GM18517 (cell line): ENCODE data around the gene FBXW7.

ENCODE experiments used
- ATAC-seq: cut with Tn5 transposase; IDR thresholded peaks from one replicate; pipeline ENCODE4 v1.9.1; 2021; ENCODE audit warnings: mild to moderate bottlenecking, moderate library complexity; ENCODE audit not compliant: unreplicated experiment

Gene FBXW7, protein sequence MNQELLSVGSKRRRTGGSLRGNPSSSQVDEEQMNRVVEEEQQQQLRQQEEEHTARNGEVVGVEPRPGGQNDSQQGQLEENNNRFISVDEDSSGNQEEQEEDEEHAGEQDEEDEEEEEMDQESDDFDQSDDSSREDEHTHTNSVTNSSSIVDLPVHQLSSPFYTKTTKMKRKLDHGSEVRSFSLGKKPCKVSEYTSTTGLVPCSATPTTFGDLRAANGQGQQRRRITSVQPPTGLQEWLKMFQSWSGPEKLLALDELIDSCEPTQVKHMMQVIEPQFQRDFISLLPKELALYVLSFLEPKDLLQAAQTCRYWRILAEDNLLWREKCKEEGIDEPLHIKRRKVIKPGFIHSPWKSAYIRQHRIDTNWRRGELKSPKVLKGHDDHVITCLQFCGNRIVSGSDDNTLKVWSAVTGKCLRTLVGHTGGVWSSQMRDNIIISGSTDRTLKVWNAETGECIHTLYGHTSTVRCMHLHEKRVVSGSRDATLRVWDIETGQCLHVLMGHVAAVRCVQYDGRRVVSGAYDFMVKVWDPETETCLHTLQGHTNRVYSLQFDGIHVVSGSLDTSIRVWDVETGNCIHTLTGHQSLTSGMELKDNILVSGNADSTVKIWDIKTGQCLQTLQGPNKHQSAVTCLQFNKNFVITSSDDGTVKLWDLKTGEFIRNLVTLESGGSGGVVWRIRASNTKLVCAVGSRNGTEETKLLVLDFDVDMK

DNA sequence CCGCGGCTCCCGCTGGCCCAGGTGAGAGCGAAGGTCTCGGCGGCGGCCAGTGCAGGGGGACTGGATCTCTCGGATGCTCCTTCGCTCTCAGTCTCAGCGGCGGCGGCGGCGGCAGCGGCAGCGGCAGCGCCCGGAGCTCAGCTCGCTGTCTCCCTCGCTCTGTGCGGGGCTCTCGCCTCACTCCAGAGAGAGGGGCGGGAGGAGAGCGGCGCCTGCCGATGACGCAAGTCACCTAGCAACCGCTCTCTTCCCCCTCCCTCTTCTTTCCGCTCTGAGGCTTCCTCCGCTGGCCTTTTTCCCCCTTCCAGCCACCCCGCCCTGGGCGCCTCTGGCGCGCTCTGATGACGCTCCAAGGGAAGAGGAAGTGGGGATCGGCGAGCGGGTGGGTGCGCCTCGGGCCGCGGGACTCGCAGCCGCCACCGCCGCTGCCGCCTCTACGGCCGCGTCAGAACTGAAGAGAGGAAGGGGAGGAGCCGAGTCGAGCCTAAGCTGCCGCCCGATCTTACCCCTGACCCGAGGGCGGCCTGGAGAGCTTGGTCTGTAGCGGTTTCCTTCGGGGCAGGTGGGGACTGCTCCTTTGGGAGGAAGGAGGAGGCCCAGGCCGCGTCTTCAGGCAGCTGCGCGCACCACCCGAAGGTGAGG is at the start of gene FBXW7:
Gene FBXW7 (minus strand): TSS at position 190 of the 642 bp plus-strand sequence. CDS start 124,289 bp downstream, outside the sequence.
- peak; percentile 78 for ATAC-seq

DNA sequence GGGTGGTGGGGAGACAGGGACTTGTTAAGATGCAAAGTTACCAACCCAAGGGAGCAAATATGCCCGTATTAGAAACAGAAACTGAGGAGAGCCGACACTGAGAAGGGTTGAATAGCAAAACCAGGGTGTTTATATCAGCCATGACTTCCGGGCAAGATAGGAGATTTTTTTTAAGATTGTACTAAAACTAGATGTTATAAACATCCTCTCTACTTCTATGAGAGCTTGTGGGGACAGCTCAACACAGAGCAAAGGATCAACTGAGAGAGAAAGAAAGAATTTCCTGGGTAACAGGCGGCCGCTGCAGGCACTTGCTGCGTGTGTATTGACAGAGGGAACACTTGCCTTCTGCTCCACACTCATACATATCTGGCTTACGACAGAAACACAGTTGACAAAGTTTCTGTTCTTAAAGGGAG is 49.1 kb upstream of the FBXW7 start:
- peak; percentile 59 for ATAC-seq

DNA sequence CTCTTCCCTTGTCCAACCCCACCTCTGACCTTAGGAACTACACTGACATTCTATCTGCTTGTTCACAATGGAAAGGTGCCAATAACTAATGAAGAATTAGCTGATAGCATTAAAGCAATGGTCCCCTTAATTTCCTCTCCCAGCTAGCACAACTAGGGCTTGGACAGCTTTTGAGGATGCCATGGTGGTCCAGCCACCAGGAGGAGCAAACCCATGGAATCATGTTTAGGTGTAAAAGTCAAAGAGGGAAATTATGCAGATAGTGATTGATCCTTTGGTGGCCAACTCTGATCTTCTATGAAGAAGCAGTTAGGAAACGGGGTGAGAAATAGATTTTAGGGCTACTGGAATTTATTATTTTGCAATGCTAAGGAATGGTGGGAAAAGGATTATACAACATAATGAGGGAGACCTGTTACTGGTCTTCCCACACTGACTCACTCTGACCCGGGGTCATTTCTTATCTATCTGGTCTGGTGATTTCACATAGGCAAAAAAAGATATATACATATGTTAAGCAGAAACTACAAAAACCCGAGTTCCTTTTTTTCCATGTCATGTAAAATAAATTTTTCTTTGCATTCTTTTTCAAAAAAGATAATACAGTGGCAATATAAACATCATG is 45.8 kb upstream of the FBXW7 start:
- ATAC-seq = no peak

DNA sequence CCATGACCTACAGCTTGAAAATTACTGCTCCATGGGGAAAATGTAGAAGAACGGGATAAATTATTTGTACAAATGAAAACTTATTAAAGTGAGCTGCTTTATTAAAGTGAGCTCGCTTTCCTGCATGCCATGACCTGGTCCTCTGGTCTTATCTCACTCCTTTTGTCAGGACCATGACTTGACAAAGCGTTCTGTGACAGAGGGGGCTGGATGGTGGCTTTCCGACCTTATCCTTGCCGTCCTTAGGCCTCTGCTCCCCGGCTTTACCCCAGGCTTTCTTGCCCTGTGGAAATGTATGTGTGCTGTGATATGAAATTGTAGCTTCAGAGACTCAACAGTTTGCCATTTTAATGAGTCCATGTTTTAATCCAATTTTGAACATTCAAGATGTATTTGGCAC is 44.0 kb upstream of the FBXW7 start:
- no peak for ATAC-seq

DNA sequence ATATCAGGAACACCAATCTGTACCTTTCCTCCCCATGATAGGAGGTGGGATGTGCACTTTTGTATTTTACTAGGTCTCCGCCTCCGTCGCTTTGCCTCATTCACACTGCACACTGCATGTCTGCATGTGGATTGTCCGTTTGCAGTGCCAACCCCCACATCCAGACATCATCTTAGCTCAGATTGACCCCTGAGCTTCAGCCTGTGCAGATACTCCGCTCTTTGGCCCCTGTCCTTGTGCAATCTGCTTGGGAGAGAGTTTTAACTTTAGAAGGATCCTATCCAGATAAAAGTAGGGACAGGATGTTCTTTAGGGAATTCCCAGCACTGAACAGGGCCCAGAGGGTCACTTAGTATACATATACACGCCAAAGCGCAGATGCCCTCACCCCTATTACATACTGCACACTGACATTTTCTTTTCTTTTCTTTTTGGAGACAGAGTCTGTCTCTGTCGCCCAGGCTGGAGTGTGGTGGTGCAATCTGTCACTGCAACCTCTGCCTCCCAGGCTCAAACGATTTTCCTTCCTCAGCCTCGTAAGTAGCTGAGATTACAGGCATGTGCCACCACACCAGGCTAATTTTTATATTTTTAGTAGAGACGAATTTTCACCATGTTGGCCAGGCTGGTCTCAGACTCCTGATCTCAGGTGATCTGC is 43.3 kb upstream of the FBXW7 start:
- no peak for ATAC-seq

DNA sequence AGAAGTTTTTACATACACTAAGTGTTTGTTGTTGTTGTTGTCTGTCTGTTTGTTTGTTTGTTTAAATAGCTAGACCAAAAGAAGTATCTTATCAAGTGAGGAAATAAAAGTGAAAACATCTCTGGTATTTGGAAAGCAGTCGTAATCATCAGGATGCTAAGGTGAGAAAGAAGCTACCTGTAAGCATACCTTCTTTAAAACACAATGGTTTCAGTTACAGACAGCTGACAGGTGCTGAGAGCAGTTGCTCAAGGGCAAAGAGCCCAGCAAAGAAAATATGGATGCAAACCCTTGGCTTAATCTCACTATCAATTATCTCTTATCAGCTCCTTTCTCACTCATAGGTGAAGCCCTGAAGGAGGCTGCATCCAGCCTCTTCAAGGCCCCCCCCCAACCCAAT is 42.8 kb upstream of the FBXW7 start:
- ATAC-seq = no peak

DNA sequence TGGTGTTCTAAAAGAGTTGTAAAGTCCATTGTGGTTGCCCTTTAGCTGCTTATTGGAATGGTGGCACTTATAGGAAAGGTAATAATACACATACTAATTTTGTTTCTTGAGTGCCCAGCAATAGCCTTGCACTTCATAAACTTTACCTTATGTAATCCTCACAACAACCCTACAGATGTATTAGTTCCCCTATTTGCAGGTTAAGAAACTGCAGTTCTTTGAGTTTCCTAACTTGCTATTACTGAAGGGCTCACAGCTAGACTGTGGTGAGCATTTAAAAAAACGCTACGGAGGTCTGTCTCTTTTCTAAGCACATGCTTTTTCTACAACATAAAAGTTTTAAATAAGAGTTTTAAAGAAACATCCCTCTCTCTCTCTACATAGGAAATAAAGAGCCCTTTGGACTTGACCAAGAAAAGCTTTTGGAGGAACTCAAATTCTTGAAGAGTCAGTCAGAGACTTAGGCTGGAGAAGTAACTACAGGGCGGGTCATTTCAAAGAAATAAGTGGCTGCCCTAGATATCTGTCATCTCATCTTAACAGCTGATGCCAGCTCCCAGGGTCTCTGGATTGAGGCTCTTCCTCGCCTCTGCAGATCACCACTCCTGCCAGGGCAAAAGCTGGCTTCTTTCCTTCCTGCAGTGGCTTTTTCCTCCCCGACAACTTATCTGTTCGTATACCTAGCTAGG is 42.0 kb upstream of the FBXW7 start:
- peak; percentile 66 for ATAC-seq

DNA sequence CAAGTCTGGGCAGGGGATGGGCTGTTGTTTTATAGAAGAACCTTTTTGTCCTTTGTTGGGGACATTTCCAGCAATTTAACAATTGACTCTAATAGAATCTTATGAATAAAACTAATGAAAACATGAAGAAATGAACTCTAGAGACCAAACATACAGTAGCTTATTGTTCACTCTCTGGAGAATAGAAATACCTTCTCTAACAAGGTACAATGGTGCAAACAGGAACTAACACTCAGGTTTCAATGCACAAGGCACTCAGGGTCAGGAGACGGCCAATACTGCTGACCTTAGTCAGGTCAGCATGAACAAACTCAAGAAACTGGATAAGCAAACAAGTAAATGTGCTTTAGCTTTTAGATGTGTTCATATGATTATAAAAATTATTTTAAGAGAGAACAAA is 39.6 kb upstream of the FBXW7 start:
- no peak for ATAC-seq

DNA sequence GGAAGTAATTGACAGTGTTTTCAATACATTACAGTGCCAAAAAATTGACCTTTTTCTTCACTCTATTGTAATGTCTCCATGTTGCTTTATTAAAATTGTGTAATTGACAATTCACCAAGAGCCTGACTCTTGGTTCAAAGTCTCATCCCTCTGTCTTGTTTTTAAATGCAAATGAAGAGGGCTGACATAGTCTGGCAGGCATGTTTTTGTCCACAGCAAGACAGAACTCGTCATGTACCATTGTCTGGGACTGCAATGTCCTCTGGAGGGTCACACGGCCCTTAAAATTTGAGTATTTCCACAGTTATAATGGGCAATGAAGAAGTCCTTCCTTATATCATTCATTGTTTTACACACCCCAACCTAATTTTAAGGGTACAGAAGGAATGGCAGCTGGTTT is 38.0 kb upstream of the FBXW7 start:
- no peak for ATAC-seq

DNA sequence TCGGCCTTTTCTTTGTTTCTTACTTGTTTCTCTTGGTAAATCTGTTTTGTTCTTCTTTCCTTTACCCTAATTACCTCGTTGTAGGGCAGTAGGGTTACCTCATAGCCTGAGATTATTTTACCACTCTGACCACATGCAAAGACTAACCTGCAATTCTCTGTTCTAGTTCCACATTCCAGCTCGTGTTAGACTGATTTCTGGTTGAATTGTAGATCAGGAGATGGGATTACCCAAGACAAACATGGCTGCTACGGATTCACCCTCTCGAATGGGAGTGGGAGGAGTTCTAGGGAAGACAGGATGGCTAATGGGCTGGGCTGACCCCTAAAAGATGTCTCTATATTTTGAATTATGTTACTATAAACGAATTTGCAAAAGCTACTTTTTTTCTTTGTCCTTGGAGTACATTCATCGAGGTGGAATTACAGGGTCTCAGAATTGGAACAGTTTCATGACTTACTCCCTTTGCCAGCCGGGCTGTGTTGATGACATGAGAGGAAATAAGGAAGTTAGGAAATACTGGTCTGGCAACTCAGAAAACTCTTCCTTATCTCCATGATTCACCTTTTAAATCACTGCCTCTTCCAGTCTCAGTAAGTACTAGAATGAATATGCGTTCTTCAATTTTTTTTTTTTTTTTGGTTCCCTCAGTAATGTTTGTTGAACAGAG is 36.7 kb upstream of the FBXW7 start:
- ATAC-seq = no peak

DNA sequence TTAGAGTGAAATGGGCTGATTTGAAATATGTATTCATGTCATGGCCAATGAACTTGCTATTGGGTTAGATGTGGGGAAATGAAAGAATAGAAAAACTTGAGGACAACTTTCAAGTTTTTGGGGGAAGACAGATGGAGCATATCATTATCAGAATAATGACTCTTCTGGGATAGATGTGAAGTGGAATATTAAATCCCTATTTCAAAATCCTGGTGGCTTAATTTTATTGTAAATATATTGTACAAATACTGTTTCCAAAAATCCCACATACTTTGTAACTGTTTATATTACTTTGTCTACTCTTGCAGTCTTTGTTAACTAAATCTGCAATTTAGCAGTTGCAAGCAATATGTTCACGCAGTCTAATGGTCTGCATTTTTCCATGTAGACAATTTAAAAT is 35.9 kb upstream of the FBXW7 start:
- no peak for ATAC-seq

DNA sequence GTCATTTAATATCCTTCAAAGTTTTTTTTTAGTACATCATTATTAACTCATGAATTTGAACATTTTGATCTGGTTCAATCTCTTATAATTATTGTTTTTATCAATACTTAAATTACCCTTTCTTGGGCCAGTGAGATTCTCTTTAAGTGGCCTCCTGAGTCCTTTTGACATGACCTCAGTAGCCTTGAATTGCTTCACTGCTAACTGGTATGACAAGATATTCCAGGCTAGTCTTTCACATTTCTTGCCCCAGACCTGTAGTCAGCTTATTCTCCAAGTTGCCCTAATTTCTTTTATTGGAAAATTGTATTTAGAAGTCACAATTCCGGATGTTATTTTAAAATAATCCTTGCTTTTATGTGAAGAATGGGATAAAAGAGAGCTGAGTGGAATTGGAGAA is 35.4 kb upstream of the FBXW7 start:
- ATAC-seq = no peak

DNA sequence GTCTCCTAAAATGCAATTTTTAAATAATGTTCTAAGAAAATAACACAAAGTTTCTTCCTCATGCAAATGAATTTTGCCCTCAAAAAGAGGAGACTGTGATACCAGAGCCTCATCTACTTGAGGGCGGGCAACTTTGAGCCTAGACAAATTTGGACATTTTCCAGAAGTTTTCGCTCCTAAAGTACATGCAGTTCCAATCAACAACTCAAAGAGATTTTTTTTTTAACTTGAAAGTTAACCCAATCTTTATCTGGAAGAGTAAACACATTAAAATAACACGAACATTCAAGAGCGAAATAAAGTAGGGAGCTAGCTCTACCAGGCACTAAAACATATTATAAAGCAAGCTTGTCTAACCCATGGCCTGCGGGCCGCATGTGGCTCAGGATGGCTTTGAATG is 29.4 kb upstream of the FBXW7 start:
- no peak for ATAC-seq

DNA sequence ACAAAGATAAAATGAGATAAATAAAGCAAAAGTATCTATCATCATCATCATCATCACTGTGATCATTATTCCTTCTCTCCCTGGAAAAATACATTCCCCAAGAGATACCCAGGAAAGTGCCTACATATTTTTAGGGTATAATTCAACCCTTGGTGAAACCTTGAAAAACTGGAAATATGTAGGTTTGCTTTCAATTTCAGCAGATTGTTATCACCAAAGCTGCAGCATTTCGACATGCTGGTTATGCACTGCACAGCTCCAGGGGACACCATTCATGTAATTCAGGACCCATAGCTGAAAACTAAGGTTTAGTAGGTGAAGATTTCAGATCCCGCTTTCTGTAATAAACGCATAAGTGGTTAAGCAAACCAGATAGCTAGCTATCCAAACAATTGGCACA is 28.4 kb upstream of the FBXW7 start:
- ATAC-seq = no peak

DNA sequence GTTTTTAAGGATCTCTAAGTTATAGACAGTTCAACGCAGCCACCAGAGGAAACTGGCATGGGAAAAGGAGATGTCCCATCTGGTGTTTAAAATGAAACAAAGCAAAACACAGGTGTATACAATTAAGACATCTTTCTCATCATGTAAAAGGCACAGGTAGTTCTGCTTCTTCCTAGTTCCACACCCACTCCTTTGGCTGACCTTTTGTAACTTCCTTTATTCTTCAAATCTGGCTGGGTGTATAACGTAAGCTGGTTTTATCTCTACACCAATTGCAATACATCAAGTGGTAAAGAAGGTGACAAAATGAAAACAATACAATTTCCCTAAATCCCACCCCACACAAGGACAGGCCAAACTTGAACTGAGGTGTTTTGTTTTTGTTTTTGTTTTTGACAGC is 27.3 kb upstream of the FBXW7 start:
- no peak for ATAC-seq

DNA sequence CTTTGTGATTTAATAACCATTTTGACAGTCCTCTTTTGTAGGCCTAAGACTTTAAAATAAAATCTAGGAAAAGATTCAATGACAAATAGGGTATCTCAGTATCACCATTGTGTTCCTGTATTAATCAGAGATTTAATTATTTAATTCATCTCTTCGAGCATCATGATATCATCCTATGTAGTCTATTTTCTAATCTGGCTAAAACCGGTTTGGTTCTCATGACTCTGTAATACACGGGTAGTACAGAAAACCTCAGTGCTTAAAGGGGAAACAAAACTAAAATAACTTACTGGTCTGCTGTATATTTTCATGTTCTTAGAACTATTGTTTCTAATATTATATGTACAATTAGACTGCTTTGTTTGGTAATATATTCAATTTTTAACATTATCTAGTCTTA is 23.7 kb upstream of the FBXW7 start:
- ATAC-seq = no peak

DNA sequence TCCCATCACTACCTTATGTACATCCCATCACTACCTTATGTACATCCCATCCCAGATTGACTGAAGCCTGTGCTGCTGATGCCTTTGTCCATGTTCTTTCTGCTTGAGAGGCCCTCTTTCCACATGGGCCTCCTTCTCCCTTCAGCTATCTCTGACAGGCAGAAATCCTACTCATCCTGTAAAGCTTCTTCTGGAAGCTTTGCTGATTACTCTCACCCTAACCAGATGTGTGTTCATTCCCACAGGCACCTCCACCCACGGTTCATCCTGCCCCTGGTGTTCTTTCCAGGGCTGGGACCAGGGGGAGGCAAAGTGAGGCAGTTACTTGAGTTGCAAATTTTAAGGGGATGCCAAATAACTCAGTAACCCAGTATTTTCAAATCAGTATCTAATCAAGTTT is 22.5 kb upstream of the FBXW7 start:
- no peak for ATAC-seq

DNA sequence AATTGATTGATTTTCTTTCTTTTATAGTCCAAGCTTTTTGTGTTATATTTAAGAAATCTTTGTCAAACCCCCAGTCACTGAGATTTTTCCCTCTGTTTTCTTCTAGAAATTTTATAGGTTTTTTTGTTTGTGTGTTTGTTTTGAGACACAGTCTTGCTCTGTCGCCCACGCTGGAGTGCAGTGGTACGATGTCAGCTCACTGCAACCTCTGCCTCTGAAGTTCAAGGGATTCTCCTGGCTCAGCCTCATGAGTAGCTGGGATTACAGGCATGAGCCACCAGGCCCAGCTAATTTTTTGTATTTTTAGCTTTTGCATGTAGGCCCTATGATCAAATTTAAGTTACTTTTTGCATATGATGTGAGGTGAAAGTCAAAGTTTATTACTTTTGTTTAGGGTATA is 20.9 kb upstream of the FBXW7 start:
- ATAC-seq = no peak

DNA sequence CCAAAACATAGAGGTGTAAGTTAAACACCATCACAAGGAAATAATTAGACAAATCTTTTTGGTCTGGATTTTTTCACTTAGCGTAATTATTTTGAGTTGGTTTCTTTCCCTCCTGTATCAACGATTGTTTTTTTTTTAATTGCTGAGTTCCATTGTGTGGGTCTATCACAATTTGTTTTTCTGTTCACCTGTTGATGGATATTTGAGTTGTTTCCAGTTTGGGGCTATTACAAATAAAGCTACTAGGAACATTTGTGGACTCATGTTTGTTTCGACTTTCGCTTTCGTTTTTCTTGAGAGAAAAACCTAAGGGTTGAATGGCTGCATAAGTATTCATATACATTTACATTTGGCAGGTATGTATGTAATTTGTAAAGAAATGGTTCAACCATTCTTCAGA is 20.4 kb upstream of the FBXW7 start:
- no peak for ATAC-seq

DNA sequence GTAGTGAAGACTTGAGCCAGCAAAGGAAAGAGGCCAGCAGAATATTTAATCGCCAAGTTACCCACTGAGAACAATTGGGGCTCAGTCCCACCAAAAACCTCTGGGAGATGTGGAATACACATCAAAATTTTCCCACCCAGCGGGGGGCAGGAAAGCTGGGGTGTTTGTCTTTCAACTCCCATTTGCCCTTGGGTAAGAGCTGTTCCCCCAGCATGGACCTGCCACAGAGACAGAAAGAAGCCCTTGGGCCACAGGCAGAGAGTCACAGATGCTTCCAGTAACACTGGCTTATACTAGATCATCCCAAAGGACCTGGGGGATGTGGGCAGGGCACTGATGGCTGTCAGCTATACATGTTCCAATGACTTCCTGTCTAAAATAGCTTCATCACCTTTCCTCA is 18.9 kb upstream of the FBXW7 start:
- no peak for ATAC-seq
